LNCaP clone FGC (cell line): ENCODE measurements around the gene ERVW-1.
"Not testable (repeated sequence)": the region's sequence is repeated elsewhere in the genome, so short reads cannot be mapped to it uniquely, and the experiment has no call there.

Source experiments
- DNase-seq: peaks from one replicate; pipeline ENCODE4 v3.0.0-alpha.2; 2011; ENCODE audit warnings: low read depth
- H3K4me3 ChIP-seq: 2 replicates; pipeline ENCODE4 v1.5.1; 2011; ENCODE audit warnings: mild to moderate bottlenecking, low read depth, low read length, control low read depth
- CTCF ChIP-seq: IDR thresholded peaks from 2 replicates; pipeline ENCODE4 v1.5.1; 2012; ENCODE audit warnings: mild to moderate bottlenecking; ENCODE audit not compliant: control insufficient read depth, insufficient read depth; ENCODE audit errors: extremely low read depth

The ERVW-1 gene

DNA sequence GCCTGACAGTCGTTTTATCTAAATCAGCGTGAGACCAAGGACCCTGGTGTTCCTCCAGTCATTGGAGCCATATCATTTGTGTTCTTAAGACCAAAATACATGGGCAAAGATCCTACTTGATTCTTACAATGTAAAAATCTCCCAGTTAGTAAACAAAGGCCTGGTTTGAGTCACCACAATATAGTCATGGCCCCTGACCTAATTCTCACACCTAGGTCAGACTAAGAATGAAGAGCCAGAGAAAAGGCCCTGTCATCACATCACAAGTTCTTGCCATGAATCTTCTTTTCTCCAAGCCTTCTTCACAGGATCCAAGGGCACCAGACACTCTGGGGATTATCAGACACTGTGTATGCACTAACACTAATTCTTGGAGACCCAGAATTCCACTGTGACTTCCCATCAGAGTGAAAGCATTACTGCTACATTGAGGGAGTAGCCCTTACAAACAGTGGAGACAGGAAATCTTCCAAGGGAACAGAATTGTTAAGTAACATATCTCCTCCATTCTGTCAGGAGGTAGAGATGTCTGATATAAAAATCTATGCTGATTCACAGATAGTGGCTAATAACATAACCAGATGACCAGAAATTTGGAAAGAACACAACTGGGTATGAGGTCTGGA lies 7.6 kb upstream of the ERVW-1 start:
- TF ChIP-seq CTCF, result no peak
- H3K4me3 ChIP-seq, result no peak overlapping the region
- DNase-seq, result no peak

GRCh38 chr7:92484226-92484625 lies 6.5 kb upstream of the ERVW-1 start:
- not testable (repeated sequence) for H3K4me3 ChIP-seq, DNase-seq

DNA sequence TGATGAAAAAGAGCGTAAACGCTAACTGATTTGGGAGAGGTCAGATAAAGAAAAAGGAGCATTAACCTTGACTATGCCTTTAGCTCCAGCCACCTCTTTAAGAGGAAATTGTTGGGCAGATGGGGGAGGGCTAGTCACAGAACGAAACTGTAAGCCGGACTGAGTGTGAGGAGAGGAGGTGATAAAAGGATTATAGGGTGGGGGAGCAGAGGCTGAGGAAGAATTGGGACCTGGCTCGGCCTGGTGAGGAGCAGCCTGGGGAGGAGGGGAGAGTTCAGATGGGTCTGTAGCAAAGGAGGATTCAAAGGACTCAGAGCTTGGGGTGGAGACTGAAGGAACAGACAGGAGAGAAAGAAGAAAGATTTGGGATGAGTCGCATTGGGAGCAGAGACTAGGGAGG lies 5.9 kb upstream of the ERVW-1 start:
- not testable (repeated sequence) for H3K4me3 ChIP-seq, DNase-seq

GRCh38 chr7:92479146-92479545 lies 1.4 kb upstream of the ERVW-1 start:
- H3K4me3 ChIP-seq, DNase-seq: not testable (repeated sequence)

DNA sequence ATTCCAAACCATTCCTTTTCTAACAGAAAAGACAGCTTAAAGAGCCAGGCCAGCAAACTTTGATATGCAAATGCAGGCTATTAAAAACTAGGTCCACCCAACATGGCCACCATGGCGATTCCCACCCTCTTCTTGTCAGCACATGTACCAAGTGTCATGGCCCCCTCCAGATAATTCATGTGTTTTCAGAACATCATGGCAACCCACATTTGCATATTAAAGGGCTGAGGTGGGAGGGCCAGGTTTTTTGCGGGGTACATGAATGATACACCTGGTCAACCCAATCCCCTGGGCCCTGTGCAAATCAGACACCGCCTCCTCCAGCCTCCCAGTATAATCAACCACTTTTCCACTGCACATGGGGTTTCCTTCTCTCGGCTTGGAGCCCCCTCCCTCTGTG lies 965 bp upstream of the ERVW-1 start:
- no peak overlapping the region for H3K4me3 ChIP-seq
- TF ChIP-seq CTCF, result no peak
- no peak for DNase-seq

GRCh38 chr7:92478095-92478494 lies 349 bp upstream of the ERVW-1 start:
- DNase-seq, result no peak
- no peak for TF ChIP-seq CTCF
- no peak overlapping the region for H3K4me3 ChIP-seq

DNA sequence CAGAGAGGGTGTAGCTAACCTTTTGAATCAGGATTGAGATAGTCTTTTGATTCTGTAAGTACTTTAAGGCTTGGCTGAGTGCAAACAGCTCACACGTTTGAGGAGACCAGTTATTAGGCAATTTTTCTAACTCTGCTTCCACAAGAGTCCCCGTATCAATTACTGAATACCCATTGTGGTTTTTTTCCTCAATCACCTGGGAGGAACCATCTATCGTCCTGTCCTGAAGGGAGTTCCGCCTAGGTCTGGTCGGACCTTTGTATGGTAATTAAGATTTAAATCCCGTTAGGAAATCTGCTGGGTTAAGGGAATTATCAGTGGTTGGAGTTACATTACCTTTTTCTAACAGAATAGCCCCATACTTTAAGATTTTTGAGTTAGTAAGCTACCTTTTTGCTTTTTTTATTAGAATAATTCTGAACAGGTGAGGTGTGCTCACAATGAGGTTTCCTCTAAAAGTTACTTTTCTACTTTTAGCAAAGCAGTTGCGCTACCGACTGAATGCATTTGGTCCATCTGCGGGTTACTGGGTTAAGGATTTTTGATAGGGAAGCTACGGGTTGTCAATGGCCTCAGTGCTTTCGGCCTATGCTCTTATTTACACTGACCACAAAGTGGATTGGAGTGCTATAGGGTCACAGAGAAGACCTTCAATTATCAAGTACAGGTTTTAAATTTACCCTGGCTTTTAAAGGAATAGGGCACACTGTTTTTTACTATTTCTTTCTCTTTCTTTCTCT lies 1.7 kb downstream of the ERVW-1 start:
- not testable (repeated sequence) for H3K4me3 ChIP-seq, DNase-seq

GRCh38 chr7:92475261-92475770 lies 2.4 kb downstream of the ERVW-1 start:
- H3K4me3 ChIP-seq, DNase-seq: not testable (repeated sequence)

GRCh38 chr7:92473989-92474388 lies 3.8 kb downstream of the ERVW-1 start:
- not testable (repeated sequence) for H3K4me3 ChIP-seq, DNase-seq

GRCh38 chr7:92468589-92468988 lies 9.2 kb downstream of the ERVW-1 start:
- H3K4me3 ChIP-seq, DNase-seq: not testable (repeated sequence)

GRCh38 chr7:92466682-92467081 lies 11.1 kb downstream of the ERVW-1 start:
- no peak for DNase-seq
- H3K4me3 ChIP-seq, result no peak overlapping the region
- TF ChIP-seq CTCF, result no peak
